ENCODE measurements around the gene DBNDD1.
A peak's percentile ranks its signal among the peaks of the same experiment; 100 is the strongest.

DBNDD1 gene

GRCh38 chr16:90044111-90044551, 24.9 kb upstream of the DBNDD1 start:
- TF ChIP-seq CTCF (IDR thresholded peaks at IDR 0.05) (no peak), ZFX (IDR thresholded peaks at IDR 0.05; ENCODE audit: borderline replicate concordance) (no peak)
- peak overlapping the region; percentile 32; the same call in 1 of the 2 replicates for H3K27ac ChIP-seq

GRCh38 chr16:90043526-90043925, 24.3 kb upstream of the DBNDD1 start:
- H3K27ac ChIP-seq: 0 out of 2 replicates have a peak overlapping the region, but pooled peaks have one; percentile 32

GRCh38 chr16:90042946-90043514, 23.8 kb upstream of the DBNDD1 start:
- TF ChIP-seq ZFX (IDR thresholded peaks at IDR 0.05; ENCODE audit: borderline replicate concordance): no peak
- no peak for TF ChIP-seq CTCF (IDR thresholded peaks at IDR 0.05)
- no peak overlapping the region for H3K27ac ChIP-seq

More at GRCh38 chr16:90043526-90043925, 24.3 kb upstream of the DBNDD1 start:
- TF ChIP-seq ZFX (IDR thresholded peaks at IDR 0.05; ENCODE audit: borderline replicate concordance): no peak

GRCh38 chr16:90041896-90042473, 22.7 kb upstream of the DBNDD1 start:
- TF ChIP-seq CTCF (IDR thresholded peaks at IDR 0.05): no peak
- no peak for TF ChIP-seq ZFX (IDR thresholded peaks at IDR 0.05; ENCODE audit: borderline replicate concordance)
- H3K27ac ChIP-seq: no peak overlapping the region

GRCh38 chr16:90040152-90041023, 21.1 kb upstream of the DBNDD1 start:
- no peak overlapping the region for H3K27ac ChIP-seq
- TF ChIP-seq ZFX (IDR thresholded peaks at IDR 0.05; ENCODE audit: borderline replicate concordance): no peak
- no peak for TF ChIP-seq CTCF (IDR thresholded peaks at IDR 0.05)

GRCh38 chr16:90037276-90037675, 18.0 kb upstream of the DBNDD1 start:
- H3K27ac ChIP-seq: no peak overlapping the region
- TF ChIP-seq ZFX (IDR thresholded peaks at IDR 0.05; ENCODE audit: borderline replicate concordance): no peak
- TF ChIP-seq CTCF (IDR thresholded peaks at IDR 0.05): no peak

GRCh38 chr16:90035902-90036301, 16.6 kb upstream of the DBNDD1 start:
- H3K27ac ChIP-seq: no peak overlapping the region
- TF ChIP-seq ZFX (IDR thresholded peaks at IDR 0.05; ENCODE audit: borderline replicate concordance) (no peak), CTCF (IDR thresholded peaks at IDR 0.05) (no peak)

Measured in 22Rv1 (cell line).